ENCODE results near the gene GRAMD1C.

The GRAMD1C gene

DNA sequence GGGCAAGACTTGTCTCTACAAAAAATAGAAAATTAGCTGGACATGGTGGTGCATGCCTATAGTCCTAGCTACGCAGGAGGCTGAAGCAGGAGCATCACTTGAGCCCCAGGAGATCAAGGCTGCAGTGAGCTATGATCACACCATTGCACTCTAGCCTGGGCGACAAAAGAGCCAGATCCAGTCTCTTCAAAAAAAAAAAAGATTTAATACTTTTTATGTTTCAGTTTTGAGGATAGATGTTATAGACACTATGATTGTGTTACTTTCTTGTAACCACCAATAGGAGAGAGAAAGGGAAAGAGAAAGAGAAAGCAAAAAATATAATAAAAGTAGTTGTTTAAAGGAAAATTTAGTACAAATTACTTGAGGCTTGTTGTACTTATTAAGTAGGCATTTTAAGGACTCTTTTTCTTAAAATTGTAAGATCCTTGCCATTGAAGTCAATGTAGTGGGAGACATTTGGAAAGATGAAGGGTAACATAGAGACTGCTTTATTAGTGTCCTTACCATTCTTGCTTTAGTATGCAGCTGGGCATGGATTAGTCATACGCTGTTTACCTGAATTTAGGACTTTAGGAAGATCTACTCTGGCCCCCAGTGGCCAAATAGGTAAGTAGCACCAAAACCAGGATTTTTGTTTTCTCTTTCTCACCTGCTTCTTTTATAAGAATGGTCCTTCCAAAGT is 74.1 kb downstream of the GRAMD1C start:
- peaks cover 2% of the 10 kb centered on the region for H3K4me1 ChIP-seq (ENCODE audit: insufficient read depth, low read length, severe bottlenecking)
- no peak overlapping the region for H2AFZ ChIP-seq (ENCODE audit: low read length)
- H3K4me2 ChIP-seq (ENCODE audit: low read length): no peak overlapping the region
- no peaks in the 10 kb centered on the region for H3K79me2 ChIP-seq (ENCODE audit: insufficient read depth, low read length)
- H3K27ac ChIP-seq (ENCODE audit: low read depth, low read length, poor library complexity, severe bottlenecking): no peak overlapping the region
- no peaks in the 10 kb centered on the region for H4K20me1 ChIP-seq (ENCODE audit: insufficient read depth, low read length)
- H3F3A ChIP-seq (ENCODE audit: insufficient read depth, low read length): no peaks in the 10 kb centered on the region
- no peak overlapping the region for H3K9ac ChIP-seq (ENCODE audit: low read length)
- H3K36me3 ChIP-seq (ENCODE audit: insufficient read depth, low read length): no peaks in the 10 kb centered on the region
- no peaks in the 10 kb centered on the region for H3K9me2 ChIP-seq (ENCODE audit: low read depth, low read length)
- H3K4me3 ChIP-seq (ENCODE audit: low read depth, low read length, poor library complexity, severe bottlenecking): no peak overlapping the region
- no peaks in the 10 kb centered on the region for H3K9me3 ChIP-seq (ENCODE audit: low read length)
- TF ChIP-seq, protein P1, sequence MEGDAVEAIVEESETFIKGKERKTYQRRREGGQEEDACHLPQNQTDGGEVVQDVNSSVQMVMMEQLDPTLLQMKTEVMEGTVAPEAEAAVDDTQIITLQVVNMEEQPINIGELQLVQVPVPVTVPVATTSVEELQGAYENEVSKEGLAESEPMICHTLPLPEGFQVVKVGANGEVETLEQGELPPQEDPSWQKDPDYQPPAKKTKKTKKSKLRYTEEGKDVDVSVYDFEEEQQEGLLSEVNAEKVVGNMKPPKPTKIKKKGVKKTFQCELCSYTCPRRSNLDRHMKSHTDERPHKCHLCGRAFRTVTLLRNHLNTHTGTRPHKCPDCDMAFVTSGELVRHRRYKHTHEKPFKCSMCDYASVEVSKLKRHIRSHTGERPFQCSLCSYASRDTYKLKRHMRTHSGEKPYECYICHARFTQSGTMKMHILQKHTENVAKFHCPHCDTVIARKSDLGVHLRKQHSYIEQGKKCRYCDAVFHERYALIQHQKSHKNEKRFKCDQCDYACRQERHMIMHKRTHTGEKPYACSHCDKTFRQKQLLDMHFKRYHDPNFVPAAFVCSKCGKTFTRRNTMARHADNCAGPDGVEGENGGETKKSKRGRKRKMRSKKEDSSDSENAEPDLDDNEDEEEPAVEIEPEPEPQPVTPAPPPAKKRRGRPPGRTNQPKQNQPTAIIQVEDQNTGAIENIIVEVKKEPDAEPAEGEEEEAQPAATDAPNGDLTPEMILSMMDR (IDR thresholded peaks at IDR 0.05; ENCODE audit: low read length): peak; percentile 80
- no peak for TF ChIP-seq EZH2 (IDR thresholded peaks at IDR 0.05; ENCODE audit: borderline replicate concordance, low read length)
- H3K27me3 ChIP-seq (ENCODE audit: insufficient read depth, low read length): no peaks in the 10 kb centered on the region

DNA sequence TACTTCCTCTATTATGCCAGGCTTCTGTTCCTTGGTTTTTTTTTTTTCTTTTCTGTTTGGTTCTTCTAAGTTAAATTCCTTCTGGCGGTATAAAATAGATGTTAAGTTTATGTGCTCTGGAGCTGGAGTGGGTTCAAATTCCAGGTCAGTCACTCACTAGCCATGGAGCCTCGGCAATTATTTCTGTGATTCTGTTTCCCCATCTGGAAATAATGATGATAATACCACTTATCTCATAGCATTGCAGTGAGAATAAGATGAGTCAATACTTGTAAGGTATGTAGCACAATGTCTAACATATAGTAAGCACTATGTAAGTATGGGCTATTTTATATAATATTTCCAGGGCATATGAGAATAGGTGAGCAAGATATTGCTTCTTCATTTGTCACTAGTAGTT is 76.1 kb downstream of the GRAMD1C start:
- H3K4me2 ChIP-seq (ENCODE audit: low read length): no peak overlapping the region
- H2AFZ ChIP-seq (ENCODE audit: low read length): no peak overlapping the region
- H3K27ac ChIP-seq (ENCODE audit: low read depth, low read length, poor library complexity, severe bottlenecking): no peak overlapping the region
- H3K79me2 ChIP-seq (ENCODE audit: insufficient read depth, low read length): no peaks in the 10 kb centered on the region
- H3K4me3 ChIP-seq (ENCODE audit: low read depth, low read length, poor library complexity, severe bottlenecking): no peak overlapping the region
- H3K27me3 ChIP-seq (ENCODE audit: insufficient read depth, low read length): no peaks in the 10 kb centered on the region
- H3K4me1 ChIP-seq (ENCODE audit: insufficient read depth, low read length, severe bottlenecking): peaks cover 2% of the 10 kb centered on the region
- TF ChIP-seq, protein P1 (IDR thresholded peaks at IDR 0.05; ENCODE audit: low read length): no peak
- no peak for TF ChIP-seq EZH2 (IDR thresholded peaks at IDR 0.05; ENCODE audit: borderline replicate concordance, low read length)
- H3K9ac ChIP-seq (ENCODE audit: low read length): no peak overlapping the region
- no peaks in the 10 kb centered on the region for H3K36me3 ChIP-seq (ENCODE audit: insufficient read depth, low read length)
- H4K20me1 ChIP-seq (ENCODE audit: insufficient read depth, low read length): no peaks in the 10 kb centered on the region
- H3K9me2 ChIP-seq (ENCODE audit: low read depth, low read length): no peaks in the 10 kb centered on the region
- no peaks in the 10 kb centered on the region for H3K9me3 ChIP-seq (ENCODE audit: low read length)
- H3F3A ChIP-seq (ENCODE audit: insufficient read depth, low read length): no peaks in the 10 kb centered on the region

DNA sequence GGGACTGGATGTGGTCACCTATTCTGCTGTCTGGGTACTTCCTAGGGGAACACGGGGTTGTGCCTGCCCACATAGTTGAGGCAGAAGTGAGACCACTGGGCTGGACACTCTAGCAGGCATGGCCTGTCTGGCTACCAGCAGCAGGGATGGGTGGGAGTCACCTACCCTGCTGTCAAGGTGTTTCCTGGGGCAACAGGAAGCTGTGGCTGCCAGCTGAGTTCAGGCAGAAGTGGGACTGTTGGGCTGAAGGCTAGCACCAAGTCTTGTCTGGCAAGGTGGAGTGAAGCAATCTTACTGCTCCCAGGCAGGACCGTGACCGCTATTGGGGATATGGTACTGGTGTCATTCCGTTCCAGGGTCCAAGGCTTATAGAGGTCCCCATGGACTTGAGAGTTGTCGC is 89.0 kb downstream of the GRAMD1C start:
- H3K4me2 ChIP-seq (ENCODE audit: low read length): no peak overlapping the region
- H3K4me1 ChIP-seq (ENCODE audit: insufficient read depth, low read length, severe bottlenecking): peaks cover 10% of the 10 kb centered on the region
- no peaks in the 10 kb centered on the region for H3K27me3 ChIP-seq (ENCODE audit: insufficient read depth, low read length)
- H3K27ac ChIP-seq (ENCODE audit: low read depth, low read length, poor library complexity, severe bottlenecking): no peak overlapping the region
- H3K9me2 ChIP-seq (ENCODE audit: low read depth, low read length): no peaks in the 10 kb centered on the region
- no peaks in the 10 kb centered on the region for H3K36me3 ChIP-seq (ENCODE audit: insufficient read depth, low read length)
- no peak overlapping the region for H3K4me3 ChIP-seq (ENCODE audit: low read depth, low read length, poor library complexity, severe bottlenecking)
- 0 out of 2 replicates have a peak, but pooled peaks cover 2% of the 10 kb centered on the region for H3K9me3 ChIP-seq (ENCODE audit: low read length)
- no peak overlapping the region for H2AFZ ChIP-seq (ENCODE audit: low read length)
- no peak for TF ChIP-seq EZH2 (IDR thresholded peaks at IDR 0.05; ENCODE audit: borderline replicate concordance, low read length)
- TF ChIP-seq, protein P1 (IDR thresholded peaks at IDR 0.05; ENCODE audit: low read length): no peak
- H3F3A ChIP-seq (ENCODE audit: insufficient read depth, low read length): no peaks in the 10 kb centered on the region
- no peak overlapping the region for H3K9ac ChIP-seq (ENCODE audit: low read length)
- H4K20me1 ChIP-seq (ENCODE audit: insufficient read depth, low read length): no peaks in the 10 kb centered on the region
- H3K79me2 ChIP-seq (ENCODE audit: insufficient read depth, low read length): no peaks in the 10 kb centered on the region
